Endometrial microvascular endothelial cells (primary cell): Measurements from ENCODE around the gene ANAPC5. TPM values are rescaled to one million over a fixed set of nuclear protein-coding genes. Genes with fewer than 3 reads are reported as not detected.
"Not testable (repeated sequence)": the region's sequence is repeated elsewhere in the genome, so short reads cannot be mapped to it uniquely, and the experiment has no call there.

Experiments
- in situ Hi-C: cut with HindIII; loops from 2 replicates; pipeline ENCODE4 v1.10.0; 2017; ENCODE audit warnings: low sequenced_read_pairs, low pct_unique_long_range_greater_than_20kb; ENCODE audit errors: inconsistent ontology term
- total RNA-seq: library from RNA; depleted of rRNA; stranded (reverse); fragments of >200 nt; gene quantifications from one replicate; pipeline ENCODE4 v1.2.3, GENCODE V29; 2015; ENCODE audit errors: inconsistent ontology term

ANAPC5 gene
- total RNA-seq, 1 donor from 2014 or later = 187 TPM

- in situ Hi-C loops = not testable (repeated sequence)
Measured at GRCh38 chr12:121374336-121374735, 22.1 kb upstream of the ANAPC5 start.

GRCh38 chr12:121373755-121374154 lies 21.5 kb upstream of the ANAPC5 start:
- in situ Hi-C loops = no loop called here

DNA sequence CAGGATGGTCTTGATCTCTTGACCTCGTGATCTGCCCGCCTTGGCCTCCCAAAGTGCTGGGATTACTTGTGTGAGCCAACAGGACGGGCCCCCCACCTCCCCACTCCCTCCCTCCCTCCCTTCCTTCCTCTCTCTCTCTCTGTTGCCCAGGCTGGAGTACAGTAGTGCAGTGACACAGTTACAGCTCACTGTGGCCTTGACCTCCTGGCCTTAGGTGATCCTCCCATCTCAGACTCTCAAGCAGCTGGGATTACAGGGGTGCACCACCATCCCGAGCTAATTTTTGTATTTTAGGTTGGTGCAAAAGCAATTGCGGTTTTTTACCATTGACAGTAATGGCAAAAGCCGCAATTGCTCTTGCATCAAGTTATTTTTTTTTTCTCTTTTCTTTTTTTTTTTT lies 19.2 kb upstream of the ANAPC5 start:
- in situ Hi-C loops = no loop called here

GRCh38 chr12:121366063-121366459 lies 13.8 kb upstream of the ANAPC5 start:
- in situ Hi-C loops = no loop called here

DNA sequence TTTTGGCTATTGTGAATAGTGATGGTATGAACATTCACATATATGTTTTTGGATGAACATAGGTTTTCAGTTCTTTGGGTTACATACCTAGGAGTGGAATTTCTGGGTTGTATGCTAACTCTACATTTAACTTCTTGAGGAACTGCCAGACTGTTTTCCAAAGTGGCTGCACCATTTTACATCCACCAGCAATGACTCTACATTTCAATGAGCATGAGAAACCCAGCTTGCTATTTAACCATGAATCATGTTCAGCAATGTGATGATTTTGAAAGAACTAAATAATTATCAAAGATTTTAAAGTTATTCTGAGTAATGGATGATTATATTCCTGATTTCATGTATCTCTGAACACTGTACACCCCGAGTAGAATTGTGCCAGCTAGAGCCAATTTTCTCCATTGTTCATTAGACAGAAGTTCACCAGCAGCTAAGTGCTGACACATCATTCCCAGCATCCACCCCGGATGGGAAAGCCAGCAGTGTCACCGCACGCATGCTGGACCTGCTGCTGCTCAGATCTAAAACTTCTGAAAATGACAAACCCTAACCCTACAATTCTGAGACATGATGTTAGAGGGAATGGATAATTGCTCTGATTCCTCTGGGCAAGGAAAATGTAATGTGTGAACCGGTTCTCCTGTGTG lies 13.3 kb upstream of the ANAPC5 start:
- in situ Hi-C loops = no loop called here

DNA sequence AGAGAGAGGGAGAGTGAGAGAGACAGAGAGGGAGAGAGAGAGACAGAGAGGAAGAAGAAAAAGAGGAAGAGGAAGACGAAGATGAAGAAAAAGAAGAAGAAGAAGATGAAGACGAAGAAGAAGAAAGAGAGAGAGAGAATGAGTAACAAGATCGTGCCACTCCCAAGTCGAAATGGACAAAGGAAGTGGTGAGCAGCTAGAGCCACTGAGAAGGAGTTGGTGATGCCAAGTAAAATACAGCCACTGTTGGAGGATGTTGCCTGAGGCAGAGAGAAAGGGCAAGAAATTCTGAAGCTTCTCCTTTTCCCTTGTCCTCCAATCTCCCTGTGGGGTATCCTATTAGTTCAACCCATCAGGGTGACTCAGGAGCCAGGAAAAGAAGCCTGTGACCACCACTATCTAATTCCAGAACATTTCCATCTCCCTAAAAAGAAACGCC lies 12.5 kb upstream of the ANAPC5 start:
- in situ Hi-C loops = no loop called here

- in situ Hi-C loops = no loop called here
Measured at GRCh38 chr12:121358073-121358472, 5.9 kb upstream of the ANAPC5 start.

- in situ Hi-C loops = no loop called here
Measured at GRCh38 chr12:121357331-121357730, 5.1 kb upstream of the ANAPC5 start.

DNA sequence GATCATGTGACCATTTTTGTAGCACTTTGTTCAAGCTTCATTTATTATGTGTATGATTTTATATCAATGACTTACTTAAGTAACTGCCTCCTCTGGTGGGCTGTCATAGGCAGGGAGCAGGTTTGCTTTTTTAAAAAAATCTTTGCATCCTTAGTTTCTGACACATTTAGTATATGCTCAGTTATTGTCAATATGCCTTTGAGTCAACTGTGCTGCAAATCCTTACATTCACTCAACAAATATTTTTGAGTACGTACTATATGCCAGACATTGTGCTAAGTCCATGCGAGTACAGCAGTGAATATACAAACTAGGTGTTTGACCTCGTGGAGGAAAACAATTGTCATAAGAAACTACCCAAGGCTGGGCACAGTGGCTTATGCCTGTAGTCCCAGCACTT lies 4.4 kb upstream of the ANAPC5 start:
- in situ Hi-C loops = no loop called here

GRCh38 chr12:121355818-121356217 lies 3.6 kb upstream of the ANAPC5 start:
- in situ Hi-C loops = no loop called here

DNA sequence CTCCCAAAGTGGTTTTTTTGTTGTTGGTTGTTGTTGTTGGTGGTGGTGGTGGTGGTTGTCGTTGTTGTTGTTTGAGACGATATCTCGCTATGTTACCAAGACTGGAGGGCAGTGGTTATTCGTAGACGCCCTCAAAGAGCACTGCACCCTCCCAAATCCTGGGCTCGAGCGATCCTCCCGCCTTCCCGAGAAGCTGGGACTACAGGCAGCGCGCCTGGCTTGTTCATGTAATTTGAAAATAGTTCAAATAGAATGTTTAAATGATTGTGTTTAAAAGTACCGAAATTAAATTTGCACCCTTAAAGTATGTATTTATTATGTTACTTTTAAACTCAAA lies 439 bp upstream of the ANAPC5 start:
- in situ Hi-C loops = no loop called here

- in situ Hi-C loops = no loop called here
Measured at GRCh38 chr12:121346747-121347146, 5.5 kb downstream of the ANAPC5 start.

GRCh38 chr12:121345151-121345815 lies 6.9 kb downstream of the ANAPC5 start:
- in situ Hi-C loops = no loop called here

- in situ Hi-C loops = no loop called here
Measured at GRCh38 chr12:121344506-121344905, 7.7 kb downstream of the ANAPC5 start.

GRCh38 chr12:121337416-121337815 lies 14.8 kb downstream of the ANAPC5 start:
- in situ Hi-C loops = no loop called here

DNA sequence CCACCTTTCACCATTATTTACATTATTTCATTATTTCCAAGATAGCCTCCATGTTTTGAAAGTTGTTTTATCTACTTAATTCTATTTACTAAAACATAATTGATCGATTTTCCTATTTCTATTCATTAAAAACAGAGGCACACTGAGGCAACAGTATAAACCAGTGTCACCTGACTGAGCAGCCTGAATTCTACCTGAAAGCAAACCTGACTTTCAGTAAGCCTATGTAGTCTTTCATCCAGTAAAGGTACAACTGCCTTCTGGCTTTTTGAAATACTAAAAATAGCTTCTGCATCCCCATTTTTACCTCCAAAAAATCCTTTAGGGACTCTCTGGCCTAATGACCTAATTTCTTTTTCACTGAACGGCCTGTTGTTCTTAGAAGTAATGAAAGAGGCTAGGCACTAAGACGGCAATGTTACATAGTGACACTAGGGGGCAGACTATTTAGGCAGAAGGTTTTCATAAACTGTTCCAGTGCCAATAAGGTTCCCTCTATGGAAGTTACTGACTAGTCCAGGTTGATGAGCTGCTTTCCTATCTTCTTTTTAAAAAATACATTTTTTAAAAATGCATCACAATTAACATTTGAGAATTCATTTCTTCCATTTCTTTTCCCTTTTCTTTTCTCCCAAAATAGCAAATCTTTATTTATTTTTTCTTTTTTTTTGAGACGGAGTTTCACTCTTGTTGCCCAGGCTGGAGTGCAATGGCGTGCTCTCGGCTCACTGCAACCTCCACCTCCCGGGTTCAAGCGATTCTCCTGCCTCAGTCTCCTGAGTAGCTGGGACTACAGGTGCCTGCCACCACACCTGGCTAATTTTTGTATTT lies 17.5 kb downstream of the ANAPC5 start:
- in situ Hi-C loops = no loop called here

- in situ Hi-C loops = no loop called here
Measured at GRCh38 chr12:121333747-121334146, 18.5 kb downstream of the ANAPC5 start.

DNA sequence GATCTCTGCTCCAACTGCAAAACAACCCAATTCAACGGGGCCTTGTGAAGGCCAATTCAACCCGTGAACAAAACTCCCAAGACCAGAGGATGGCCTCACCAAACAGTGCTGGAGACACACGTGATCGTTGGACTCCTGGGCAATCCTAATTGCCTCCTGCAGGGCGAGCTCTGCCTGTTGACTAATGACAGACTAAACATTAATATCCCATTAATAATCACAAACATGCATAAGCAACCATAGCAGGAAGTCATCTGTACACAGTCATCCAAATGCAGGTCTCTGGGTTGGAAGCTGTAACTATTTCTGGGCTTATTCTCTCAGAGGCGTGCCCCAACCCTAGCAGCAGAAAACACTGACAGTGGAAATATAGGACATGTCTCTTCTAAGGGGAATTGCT lies 21.0 kb downstream of the ANAPC5 start:
- in situ Hi-C loops = no loop called here

DNA sequence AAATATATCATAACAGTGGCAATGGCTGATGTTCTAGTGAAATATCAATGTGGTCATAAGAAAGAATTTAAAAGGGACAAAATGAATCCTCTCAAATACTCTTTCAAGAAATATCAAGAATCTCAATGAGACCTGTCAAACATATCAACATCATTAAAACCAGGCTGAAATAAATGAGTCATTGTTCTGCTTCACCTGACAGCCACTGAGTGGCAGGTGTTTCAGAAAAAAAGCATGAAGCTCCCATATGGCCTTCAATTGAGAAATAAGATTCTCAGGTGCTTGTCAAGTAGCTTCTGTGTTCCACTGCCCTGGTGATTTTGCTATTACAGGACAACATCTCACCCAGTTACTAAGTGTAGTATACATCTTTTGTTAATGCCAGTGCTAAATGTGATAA lies 21.5 kb downstream of the ANAPC5 start:
- in situ Hi-C loops = no loop called here

DNA sequence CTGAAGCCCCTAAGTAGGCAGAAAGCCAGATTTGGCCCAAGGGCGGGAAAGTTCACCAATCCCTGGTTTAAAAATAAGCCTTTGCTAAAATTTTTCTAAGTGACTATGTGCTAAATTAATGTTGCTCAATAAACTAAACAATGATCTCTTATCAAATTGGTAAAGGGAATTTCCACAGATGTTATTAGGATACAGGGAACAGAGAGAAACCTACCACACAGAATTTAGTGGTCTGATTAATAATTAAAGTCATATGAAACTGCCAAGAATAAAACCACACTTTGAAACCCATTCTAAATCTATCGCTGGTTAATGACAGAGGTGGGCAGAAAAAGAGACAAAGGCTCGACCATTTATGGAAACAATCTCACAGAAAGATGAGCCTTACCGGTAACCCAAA lies 22.0 kb downstream of the ANAPC5 start:
- in situ Hi-C loops = no loop called here
